ENCODE data around the gene PTGES3.

GRCh38 chr12:56676851-56677580 lies 11.1 kb downstream of the PTGES3 start:
- TF ChIP-seq, protein P1, sequence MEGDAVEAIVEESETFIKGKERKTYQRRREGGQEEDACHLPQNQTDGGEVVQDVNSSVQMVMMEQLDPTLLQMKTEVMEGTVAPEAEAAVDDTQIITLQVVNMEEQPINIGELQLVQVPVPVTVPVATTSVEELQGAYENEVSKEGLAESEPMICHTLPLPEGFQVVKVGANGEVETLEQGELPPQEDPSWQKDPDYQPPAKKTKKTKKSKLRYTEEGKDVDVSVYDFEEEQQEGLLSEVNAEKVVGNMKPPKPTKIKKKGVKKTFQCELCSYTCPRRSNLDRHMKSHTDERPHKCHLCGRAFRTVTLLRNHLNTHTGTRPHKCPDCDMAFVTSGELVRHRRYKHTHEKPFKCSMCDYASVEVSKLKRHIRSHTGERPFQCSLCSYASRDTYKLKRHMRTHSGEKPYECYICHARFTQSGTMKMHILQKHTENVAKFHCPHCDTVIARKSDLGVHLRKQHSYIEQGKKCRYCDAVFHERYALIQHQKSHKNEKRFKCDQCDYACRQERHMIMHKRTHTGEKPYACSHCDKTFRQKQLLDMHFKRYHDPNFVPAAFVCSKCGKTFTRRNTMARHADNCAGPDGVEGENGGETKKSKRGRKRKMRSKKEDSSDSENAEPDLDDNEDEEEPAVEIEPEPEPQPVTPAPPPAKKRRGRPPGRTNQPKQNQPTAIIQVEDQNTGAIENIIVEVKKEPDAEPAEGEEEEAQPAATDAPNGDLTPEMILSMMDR (IDR thresholded peaks at IDR 0.05): no peak
- TF ChIP-seq EP300 (IDR thresholded peaks at IDR 0.05) (no peak), POLR2A (IDR thresholded peaks at IDR 0.05) (no peak)
